Upper lobe of right lung (tissue), 1 donor: ENCODE data around the gene F10. TPM values are rescaled to one million over a fixed set of nuclear protein-coding genes. Genes with fewer than 3 reads are reported as not detected.
A peak's percentile ranks its signal among the peaks of the same experiment; 100 is the strongest.

Experiments
- ATAC-seq: fragments of 200-7000 bp; cut with Tn5 transposase; one replicate; pipeline ENCODE4 v1.9.1; 2020; ENCODE audit warnings: mild to moderate bottlenecking, moderate library complexity
- DNase-seq: peaks from one replicate; pipeline ENCODE4 v3.0.0-alpha.2; 2020
- H3K27ac ChIP-seq: fragments of 200-600 bp; one replicate; pipeline ENCODE4 v1.8.0; 2022
- H3K27me3 ChIP-seq: fragments of 200-600 bp; one replicate; pipeline ENCODE4 v1.8.0; 2022; ENCODE audit warnings: mild to moderate bottlenecking
- H3K36me3 ChIP-seq: fragments of 200-600 bp; one replicate; pipeline ENCODE4 v1.8.0; 2022
- H3K4me1 ChIP-seq: fragments of 200-600 bp; one replicate; pipeline ENCODE4 v1.8.0; 2022
- H3K4me3 ChIP-seq: fragments of 200-600 bp; one replicate; pipeline ENCODE4 v1.8.0; 2022; ENCODE audit warnings: mild to moderate bottlenecking
- H3K9me3 ChIP-seq: fragments of 200-600 bp; one replicate; pipeline ENCODE4 v1.8.0; 2022
- CTCF ChIP-seq: fragments of 200-600 bp; IDR thresholded peaks from one replicate; pipeline ENCODE4 v1.8.0; 2022; ENCODE audit warnings: antibody characterized with exemption
- intact Hi-C: fragments of 100-400 bp; cut with DNase I; formaldehyde crosslinking; loops from one replicate; pipeline ENCODE4 v1.11.0; 2022
- total RNA-seq: library from RNA; stranded (reverse); fragmentation: NEBNext Ultra II Directional; extraction: Animal tissue kit (Norgen Biotek cat#: 25700); gene quantifications from one replicate; pipeline ENCODE4 v1.2.1, GENCODE V29; 2021
- donor health status: DM: no; HTN: yes; CAD: no; lungs with severe emphysema.

Gene F10
- total RNA-seq, 1 donor from 2014 or later: 7.9 TPM

- Histone ChIP-seq H3K27ac (no peak overlapping the region), H3K4me3 (no peak overlapping the region), H3K36me3 (no peaks in the 10 kb centered on the region), H3K27me3 (peaks cover 12% of the 10 kb centered on the region), H3K4me1 (no peaks in the 10 kb centered on the region), H3K9me3 (no peaks in the 10 kb centered on the region)
- ATAC-seq: peak; percentile 46
- TF ChIP-seq CTCF: no peak
- intact Hi-C loops: no loop called here
- DNase-seq: peak; percentile 65
Observed at GRCh38 chr13:113129921-113130750, 7.5 kb downstream of the F10 start.

- ATAC-seq (no peak), DNase-seq (no peak)
- no peak for TF ChIP-seq CTCF
- peaks cover 1% of the 10 kb centered on the region for H3K27me3 ChIP-seq
- intact Hi-C loops: no loop called here
- no peaks in the 10 kb centered on the region for H3K9me3 ChIP-seq
- no peaks in the 10 kb centered on the region for H3K4me1 ChIP-seq
- no peak overlapping the region for H3K27ac ChIP-seq
- H3K4me3 ChIP-seq: no peak overlapping the region
- no peaks in the 10 kb centered on the region for H3K36me3 ChIP-seq
Observed at GRCh38 chr13:113135281-113135760, 12.7 kb downstream of the F10 start.

GRCh38 chr13:113137691-113138298, 15.2 kb downstream of the F10 start:
- ATAC-seq (no peak), DNase-seq (no peak)
- Histone ChIP-seq H3K27ac (no peak overlapping the region), H3K4me1 (no peaks in the 10 kb centered on the region), H3K27me3 (no peaks in the 10 kb centered on the region), H3K9me3 (no peaks in the 10 kb centered on the region), H3K36me3 (no peaks in the 10 kb centered on the region), H3K4me3 (no peak overlapping the region)
- intact Hi-C loops: no loop called here
- TF ChIP-seq CTCF: no peak

- ATAC-seq (no peak), DNase-seq (no peak)
Observed at GRCh38 chr13:113138792-113139551, 16.4 kb downstream of the F10 start.

More at GRCh38 chr13:113138792-113139551, 16.4 kb downstream of the F10 start:
- TF ChIP-seq CTCF: no peak
- H3K36me3 ChIP-seq: no peaks in the 10 kb centered on the region
- no peaks in the 10 kb centered on the region for H3K9me3 ChIP-seq
- intact Hi-C loops: no loop called here
- H3K4me1 ChIP-seq: no peaks in the 10 kb centered on the region
- H3K27me3 ChIP-seq: no peaks in the 10 kb centered on the region
- H3K27ac ChIP-seq: no peak overlapping the region
- no peak overlapping the region for H3K4me3 ChIP-seq
